Measurements from ENCODE around the gene SFXN2. TPM values are rescaled to one million over a fixed set of nuclear protein-coding genes. Genes with fewer than 3 reads are reported as not detected.

SFXN2 gene
- total RNA-seq, 1 donor from 2014 or later: 9.1 TPM

- H3K9me3 Mint-ChIP-seq (ENCODE audit: unreplicated experiment): no peaks in the 10 kb centered on the region
- Histone ChIP-seq H3K4me1 (ENCODE audit: insufficient read depth, low read length) (peaks cover 19% of the 10 kb centered on the region), H3K79me2 (ENCODE audit: insufficient read depth, low read length) (peaks cover 34% of the 10 kb centered on the region), H3K4me3 (ENCODE audit: insufficient read depth, low read depth, low read length) (peak overlapping the region; percentile 24), H3K36me3 (ENCODE audit: insufficient read depth, low read length) (peaks cover 5% of the 10 kb centered on the region), H3K9ac (ENCODE audit: low read length) (peak overlapping the region; percentile 46), H3K4me2 (ENCODE audit: low read length) (peak overlapping the region; percentile 80), H4K20me1 (ENCODE audit: insufficient read depth, low read length) (peaks cover 9% of the 10 kb centered on the region), H3K27ac (ENCODE audit: low read depth, low read length) (peak overlapping the region; percentile 81), H3K27me3 (ENCODE audit: insufficient read depth, low read length) (no peaks in the 10 kb centered on the region), H3K9me3 (ENCODE audit: insufficient read depth, low read depth, low read length) (no peaks in the 10 kb centered on the region), H2AFZ (ENCODE audit: low read depth, low read length) (no peak overlapping the region)
- TF ChIP-seq EZH2 (IDR thresholded peaks at IDR 0.05; ENCODE audit: insufficient read depth, low read length) (no peak), CTCF (IDR thresholded peaks at IDR 0.05; ENCODE audit: insufficient read depth, low read depth, low read length) (no peak)
- peak overlapping the region; percentile 36 for H3K4me3 Mint-ChIP-seq (ENCODE audit: unreplicated experiment)
- H3K27me3 Mint-ChIP-seq (ENCODE audit: low read depth, unreplicated experiment): no peaks in the 10 kb centered on the region
- H3K36me3 Mint-ChIP-seq (ENCODE audit: low read depth, unreplicated experiment): peaks cover 4% of the 10 kb centered on the region
- peak overlapping the region; percentile 95 for H3K27ac Mint-ChIP-seq (ENCODE audit: unreplicated experiment)
- no peak for DNase-seq (ENCODE audit: low read depth)
- no peak for FAIRE-seq
- H3K4me1 Mint-ChIP-seq (ENCODE audit: low read depth, unreplicated experiment): peaks cover 35% of the 10 kb centered on the region
These were observed 8.9 kb upstream of the SFXN2 start for GRCh38 chr10:102705531-102705930.

GRCh38 chr10:102710609-102711008 lies 3.8 kb upstream of the SFXN2 start:
- H3K9ac ChIP-seq (ENCODE audit: low read length): peak overlapping the region; percentile 6
- no peak for FAIRE-seq

More at GRCh38 chr10:102710609-102711008, 3.8 kb upstream of the SFXN2 start:
- no peaks in the 10 kb centered on the region for H3K27me3 ChIP-seq (ENCODE audit: insufficient read depth, low read length)
- Mint-ChIP-seq H3K9me3 (ENCODE audit: unreplicated experiment) (no peaks in the 10 kb centered on the region), H3K4me1 (ENCODE audit: low read depth, unreplicated experiment) (peaks cover 25% of the 10 kb centered on the region), H3K36me3 (ENCODE audit: low read depth, unreplicated experiment) (no peaks in the 10 kb centered on the region), H3K27ac (ENCODE audit: unreplicated experiment) (peak overlapping the region; percentile 35), H3K4me3 (ENCODE audit: unreplicated experiment) (no peak overlapping the region), H3K27me3 (ENCODE audit: low read depth, unreplicated experiment) (no peaks in the 10 kb centered on the region)
- H2AFZ ChIP-seq (ENCODE audit: low read depth, low read length): no peak overlapping the region
- H3K9me3 ChIP-seq (ENCODE audit: insufficient read depth, low read depth, low read length): no peaks in the 10 kb centered on the region
- no peak overlapping the region for H3K4me3 ChIP-seq (ENCODE audit: insufficient read depth, low read depth, low read length)
- TF ChIP-seq EZH2 (IDR thresholded peaks at IDR 0.05; ENCODE audit: insufficient read depth, low read length): no peak
- no peak for TF ChIP-seq CTCF (IDR thresholded peaks at IDR 0.05; ENCODE audit: insufficient read depth, low read depth, low read length)
- peaks cover 6% of the 10 kb centered on the region for H4K20me1 ChIP-seq (ENCODE audit: insufficient read depth, low read length)
- no peaks in the 10 kb centered on the region for H3K36me3 ChIP-seq (ENCODE audit: insufficient read depth, low read length)
- peaks cover 62% of the 10 kb centered on the region for H3K79me2 ChIP-seq (ENCODE audit: insufficient read depth, low read length)
- peak overlapping the region; percentile 57 for H3K4me2 ChIP-seq (ENCODE audit: low read length)
- peak overlapping the region; percentile 18 for H3K27ac ChIP-seq (ENCODE audit: low read depth, low read length)
- H3K4me1 ChIP-seq (ENCODE audit: insufficient read depth, low read length): peaks cover 28% of the 10 kb centered on the region
- peak; percentile 87 for DNase-seq (ENCODE audit: low read depth)
